Activated naive CD8-positive, alpha-beta T cell treated with anti-CD3 and anti-CD28 coated beads for 36 hours (primary cell): ENCODE data around the gene ST8SIA6. TPM values are rescaled to one million over a fixed set of nuclear protein-coding genes. Genes with fewer than 3 reads are reported as not detected.
"Not testable (repeated sequence)": the region's sequence is repeated elsewhere in the genome, so short reads cannot be mapped to it uniquely, and the experiment has no call there.

ENCODE experiments used
- DNase-seq: peaks from one replicate; pipeline ENCODE4 v3.0.0; 2021
- H3K27ac Mint-ChIP-seq: one replicate; pipeline ENCODE4 v1.8.0; 2022; ENCODE audit warnings: mild to moderate bottlenecking, moderate library complexity, mixed read lengths
- H3K27me3 Mint-ChIP-seq: one replicate; pipeline ENCODE4 v1.8.0; 2022; ENCODE audit warnings: mild to moderate bottlenecking, mixed read lengths
- H3K36me3 Mint-ChIP-seq: one replicate; pipeline ENCODE4 v1.8.0; 2021; ENCODE audit warnings: mild to moderate bottlenecking, mixed read lengths
- H3K4me1 Mint-ChIP-seq: one replicate; pipeline ENCODE4 v1.8.0; 2021; ENCODE audit warnings: mixed read lengths
- H3K4me3 Mint-ChIP-seq: one replicate; pipeline ENCODE4 v1.8.0; 2022; ENCODE audit warnings: mild to moderate bottlenecking, moderate library complexity, mixed read lengths
- H3K9me3 Mint-ChIP-seq: one replicate; pipeline ENCODE4 v1.8.0; 2022; ENCODE audit warnings: mixed read lengths
- total RNA-seq, 2 experiments: library from RNA; stranded (reverse); gene quantifications; one replicate each; pipeline ENCODE4 v1.2.3, GENCODE V29; 2021

The ST8SIA6 gene
- total RNA-seq, 2 experiments from 2014 or later = not detected

DNA sequence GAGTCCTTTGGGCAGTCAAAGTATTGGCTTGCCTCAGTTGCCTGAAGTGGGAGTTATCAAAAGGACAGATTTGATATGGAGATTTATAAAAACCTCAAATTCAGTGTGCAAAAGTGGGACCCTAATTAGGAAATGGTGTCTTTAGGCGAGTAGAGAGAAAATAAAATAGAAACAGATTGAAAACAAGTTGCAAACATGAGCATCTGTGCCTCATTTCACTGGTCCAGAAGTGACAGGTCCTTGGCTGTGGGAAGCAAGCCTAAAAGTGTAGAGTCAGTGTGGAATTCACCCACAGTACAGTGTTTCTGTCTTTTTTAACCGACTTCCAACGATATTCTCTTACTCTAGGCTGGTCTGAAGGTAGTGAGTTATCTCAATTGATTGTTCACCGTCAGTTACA is 51.2 kb downstream of the ST8SIA6 start:
- Mint-ChIP-seq H3K27ac (no peak overlapping the region), H3K4me1 (no peaks in the 10 kb centered on the region), H3K4me3 (no peak overlapping the region), H3K9me3 (peaks cover 1% of the 10 kb centered on the region), H3K27me3 (no peaks in the 10 kb centered on the region), H3K36me3 (no peaks in the 10 kb centered on the region)
- DNase-seq = no peak

DNA sequence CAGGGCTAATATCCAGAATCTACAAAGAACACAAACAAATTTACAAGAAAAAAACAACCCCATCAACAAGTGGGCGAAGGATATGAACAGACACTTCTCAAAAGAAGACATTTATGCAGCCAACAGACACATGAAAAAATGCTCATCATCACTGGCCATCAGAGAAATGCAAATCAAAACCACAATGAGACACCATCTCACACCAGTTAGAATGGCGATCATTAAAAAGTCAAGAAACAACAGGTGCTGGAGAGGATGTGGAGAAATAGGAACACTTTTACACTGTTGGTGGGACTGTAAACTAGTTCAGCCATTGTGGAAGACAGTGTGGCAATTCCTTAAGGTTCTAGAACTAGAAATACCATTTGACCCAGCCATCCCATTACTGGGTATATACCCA is 52.4 kb downstream of the ST8SIA6 start:
- not testable (repeated sequence) for H3K4me3 Mint-ChIP-seq, H3K27me3 Mint-ChIP-seq, DNase-seq, H3K4me1 Mint-ChIP-seq, H3K36me3 Mint-ChIP-seq, H3K9me3 Mint-ChIP-seq, H3K27ac Mint-ChIP-seq

DNA sequence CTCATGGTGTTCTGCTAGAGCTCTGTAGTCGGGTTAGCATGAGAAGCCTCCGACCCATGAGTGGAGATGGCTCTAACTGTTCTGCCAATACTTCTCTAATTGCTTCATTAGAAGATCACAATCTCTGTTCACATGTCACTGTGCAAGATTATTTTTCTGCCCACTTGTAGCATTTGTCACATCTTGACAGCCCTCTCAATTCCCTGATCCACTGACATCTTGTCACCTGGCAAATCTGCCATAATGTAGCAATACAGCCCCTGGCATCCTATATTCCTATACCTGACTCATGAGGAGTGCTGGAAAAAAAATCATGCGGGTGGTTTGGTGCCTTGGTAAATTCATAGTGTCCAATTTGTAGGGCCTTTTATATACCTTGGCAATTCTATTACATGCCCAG is 58.4 kb downstream of the ST8SIA6 start:
- Mint-ChIP-seq H3K36me3 (no peaks in the 10 kb centered on the region), H3K27me3 (peaks cover 8% of the 10 kb centered on the region), H3K4me3 (no peak overlapping the region), H3K27ac (no peak overlapping the region), H3K9me3 (no peaks in the 10 kb centered on the region), H3K4me1 (peaks cover 10% of the 10 kb centered on the region)
- DNase-seq = no peak

DNA sequence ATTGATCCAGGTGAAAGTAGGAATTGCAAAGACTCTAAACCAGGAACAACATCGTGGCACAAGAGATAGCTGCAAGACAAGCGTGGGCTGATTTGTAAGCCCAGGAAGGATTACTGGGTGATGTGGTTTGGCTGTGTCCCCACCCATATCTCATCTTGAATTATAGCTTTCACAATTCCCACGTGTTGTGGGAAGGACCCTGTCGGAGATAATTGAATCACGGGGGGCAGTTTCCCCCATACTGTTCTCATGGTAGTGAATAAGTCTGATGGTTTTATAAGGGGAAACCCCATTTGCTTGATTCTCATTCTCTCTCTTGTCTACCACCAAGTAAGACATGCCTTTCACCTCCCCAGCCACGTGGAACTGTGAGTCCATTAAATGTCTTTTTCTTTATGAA is 59.5 kb downstream of the ST8SIA6 start:
- Mint-ChIP-seq H3K4me1 (peaks cover 10% of the 10 kb centered on the region), H3K36me3 (no peaks in the 10 kb centered on the region), H3K27ac (no peak overlapping the region), H3K9me3 (no peaks in the 10 kb centered on the region), H3K27me3 (peaks cover 8% of the 10 kb centered on the region), H3K4me3 (no peak overlapping the region)
- peak; percentile 13 for DNase-seq

DNA sequence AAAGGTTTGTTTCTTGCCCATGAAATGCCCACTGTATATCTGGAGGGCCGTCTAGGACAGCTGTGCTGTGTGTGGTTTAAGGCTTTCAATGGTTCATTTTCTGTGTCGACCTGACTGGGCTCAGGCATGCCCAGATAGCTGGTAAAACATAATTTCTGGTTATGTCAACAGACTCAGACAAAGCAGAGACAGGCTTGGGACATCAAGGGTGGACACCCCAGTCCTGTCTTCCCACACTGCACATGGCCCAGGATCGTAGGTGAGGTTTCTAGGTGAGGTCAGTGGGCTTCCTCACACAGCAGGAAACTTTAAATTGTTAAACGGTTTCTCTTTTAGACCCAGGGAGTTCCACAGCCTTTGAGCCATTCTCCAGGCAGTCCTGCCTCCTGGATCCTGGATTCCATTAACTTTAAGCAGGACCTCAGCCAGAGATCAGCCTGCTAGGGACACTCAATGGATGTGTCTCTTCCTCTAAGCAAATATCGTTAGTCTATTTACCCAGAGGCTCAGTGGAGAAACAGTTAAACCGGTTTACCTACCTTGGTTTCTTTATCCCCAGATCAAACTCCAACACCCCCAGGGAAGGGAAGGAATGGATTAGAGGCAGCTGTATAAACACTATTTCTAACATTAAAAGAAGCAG is 66.4 kb downstream of the ST8SIA6 start:
- H3K4me1 Mint-ChIP-seq = peaks cover 3% of the 10 kb centered on the region
- no peak overlapping the region for H3K27ac Mint-ChIP-seq
- H3K36me3 Mint-ChIP-seq = no peaks in the 10 kb centered on the region
- H3K9me3 Mint-ChIP-seq = no peaks in the 10 kb centered on the region
- no peaks in the 10 kb centered on the region for H3K27me3 Mint-ChIP-seq
- H3K4me3 Mint-ChIP-seq = no peak overlapping the region
- DNase-seq = no peak

DNA sequence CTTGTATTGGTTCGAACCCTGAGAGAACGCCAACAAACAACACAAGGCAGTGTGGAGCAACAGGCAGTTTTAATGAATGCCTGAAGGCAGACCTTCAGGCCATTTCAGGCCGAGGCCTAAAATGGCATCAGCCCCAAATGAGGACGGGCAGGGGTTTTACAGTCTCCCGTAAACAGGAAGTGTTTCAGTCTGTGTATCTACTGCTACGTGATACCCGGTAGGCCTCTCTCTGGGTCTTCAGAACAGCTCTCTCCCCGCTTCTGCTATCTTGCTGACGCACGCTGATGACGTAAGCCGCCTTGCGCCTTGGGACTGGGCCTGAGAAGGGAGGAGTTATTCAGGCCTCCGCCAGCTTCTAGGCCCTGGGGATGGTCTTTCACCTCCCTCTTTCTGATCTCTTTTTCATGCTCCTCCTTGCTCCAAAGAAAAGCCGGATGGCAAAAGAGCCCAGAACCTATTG is 67.7 kb downstream of the ST8SIA6 start:
- H3K36me3 Mint-ChIP-seq = no peaks in the 10 kb centered on the region
- H3K27ac Mint-ChIP-seq = no peak overlapping the region

DNA sequence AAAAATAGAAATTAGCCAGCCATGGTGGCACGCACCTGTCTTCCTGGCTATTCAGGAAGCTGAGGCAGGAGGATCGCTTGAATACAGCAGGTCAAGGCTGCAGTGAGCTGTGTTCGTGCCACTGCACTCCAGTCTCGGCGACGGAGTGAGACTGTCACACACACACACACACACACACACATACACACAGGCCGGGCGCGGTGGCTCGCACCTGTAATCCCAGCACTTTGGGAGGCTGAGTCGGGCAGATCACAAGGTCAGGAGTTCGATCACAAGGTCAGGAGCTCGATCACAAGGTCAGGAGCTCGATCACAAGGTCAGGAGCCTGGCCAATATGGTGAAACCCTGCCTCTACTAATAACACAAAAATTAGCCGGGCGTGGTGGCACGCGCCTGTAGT is 68.4 kb downstream of the ST8SIA6 start:
- H3K36me3 Mint-ChIP-seq = no peaks in the 10 kb centered on the region
- no peaks in the 10 kb centered on the region for H3K27me3 Mint-ChIP-seq
- H3K27ac Mint-ChIP-seq = no peak overlapping the region
- no peak overlapping the region for H3K4me3 Mint-ChIP-seq
- no peaks in the 10 kb centered on the region for H3K9me3 Mint-ChIP-seq
- H3K4me1 Mint-ChIP-seq = peaks cover 3% of the 10 kb centered on the region
- no peak for DNase-seq

More for the DNA sequence above, 67.7 kb downstream of the ST8SIA6 start:
- Mint-ChIP-seq H3K9me3 (no peaks in the 10 kb centered on the region), H3K4me1 (peaks cover 3% of the 10 kb centered on the region), H3K4me3 (no peak overlapping the region), H3K27me3 (no peaks in the 10 kb centered on the region)
- no peak for DNase-seq

DNA sequence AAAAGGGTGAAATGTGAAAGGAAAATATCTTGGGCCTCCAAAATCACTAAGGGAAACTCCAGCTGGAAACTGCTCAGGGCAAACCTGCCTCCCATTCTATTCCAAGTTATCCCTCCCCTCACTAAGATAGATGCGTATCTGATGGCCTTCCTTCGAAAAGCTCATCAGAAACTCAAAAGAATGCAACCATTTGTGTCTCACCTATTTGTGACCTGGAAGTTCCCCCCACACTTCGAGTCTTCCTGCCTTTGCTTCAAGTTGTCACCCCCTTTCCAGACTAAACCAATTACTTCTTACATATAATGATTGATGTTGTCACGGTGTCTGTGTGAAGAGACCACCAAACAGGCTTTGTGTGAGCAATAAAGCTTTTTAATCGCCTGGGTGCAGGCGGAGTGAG is 69.3 kb downstream of the ST8SIA6 start:
- Mint-ChIP-seq H3K36me3 (no peaks in the 10 kb centered on the region), H3K27ac (no peak overlapping the region), H3K4me3 (no peak overlapping the region), H3K27me3 (no peaks in the 10 kb centered on the region), H3K4me1 (peaks cover 3% of the 10 kb centered on the region), H3K9me3 (no peaks in the 10 kb centered on the region)
- no peak for DNase-seq

DNA sequence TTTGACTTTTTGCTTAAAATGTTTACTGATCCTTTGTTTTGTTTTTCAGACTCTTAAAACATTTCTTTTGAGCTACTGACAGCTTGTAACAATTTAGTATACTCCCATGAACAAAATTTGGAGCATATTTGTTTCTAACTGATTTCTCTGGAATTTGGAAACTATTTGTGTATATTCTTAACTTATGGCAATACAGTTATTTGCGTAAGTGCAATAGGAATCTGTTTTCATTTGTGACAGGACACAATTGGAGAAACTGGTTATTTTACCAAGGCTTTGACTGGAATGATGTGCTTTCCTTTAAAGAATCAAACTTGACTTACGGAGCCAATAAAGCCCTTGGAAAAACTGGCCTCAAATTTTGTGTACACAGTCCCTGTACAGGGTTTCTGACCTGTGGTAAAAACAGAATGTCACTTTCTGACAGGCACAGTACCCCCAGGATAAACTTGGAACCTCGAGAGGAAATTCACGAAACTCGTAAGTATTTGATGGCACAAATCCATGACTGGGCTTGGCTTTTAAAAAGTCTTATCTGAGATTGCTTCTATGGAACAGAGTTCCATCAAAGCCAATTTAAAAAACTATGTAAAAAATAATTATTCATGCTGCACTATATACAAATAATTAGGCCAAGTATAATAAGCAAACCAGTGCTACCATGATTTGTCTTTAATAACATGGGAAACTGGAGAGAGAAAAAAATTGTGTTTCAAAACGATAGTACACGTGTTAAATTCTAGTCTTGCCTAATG is 70.4 kb downstream of the ST8SIA6 start:
- Mint-ChIP-seq H3K27me3 (no peaks in the 10 kb centered on the region), H3K9me3 (no peaks in the 10 kb centered on the region), H3K27ac (no peak overlapping the region), H3K4me3 (no peak overlapping the region), H3K4me1 (peaks cover 3% of the 10 kb centered on the region), H3K36me3 (no peaks in the 10 kb centered on the region)
- DNase-seq = no peak

DNA sequence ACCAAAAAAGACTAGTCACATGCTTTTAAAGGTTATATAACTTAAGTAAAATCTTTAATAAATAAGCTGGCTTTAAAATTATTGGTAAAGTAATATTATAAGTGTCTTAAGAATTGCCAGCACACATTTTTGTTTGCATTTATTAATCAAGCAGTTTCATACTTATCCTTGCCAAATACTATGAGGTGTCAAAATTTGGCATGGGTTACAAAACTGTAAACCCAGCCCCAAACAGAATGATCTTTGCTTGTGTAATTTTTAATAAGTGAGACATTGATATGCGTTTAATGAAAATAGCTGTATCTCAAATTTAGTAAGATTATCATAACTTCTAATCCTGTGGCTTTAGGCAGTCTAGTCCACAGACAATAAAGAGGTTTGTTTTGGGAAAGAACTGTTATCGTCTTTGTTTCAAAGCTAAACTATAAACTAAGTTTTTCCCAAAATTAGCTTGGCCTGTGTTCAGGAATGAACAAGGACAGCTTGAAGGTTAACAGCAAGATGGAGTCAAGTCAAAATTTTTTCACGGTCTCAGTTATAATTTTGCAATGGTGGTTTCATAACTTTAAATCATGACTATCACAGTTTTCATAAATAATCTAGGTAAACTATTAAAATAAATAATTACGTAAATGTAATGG is 72.8 kb downstream of the ST8SIA6 start:
- H3K4me1 Mint-ChIP-seq = no peaks in the 10 kb centered on the region
- no peak overlapping the region for H3K27ac Mint-ChIP-seq

DNA sequence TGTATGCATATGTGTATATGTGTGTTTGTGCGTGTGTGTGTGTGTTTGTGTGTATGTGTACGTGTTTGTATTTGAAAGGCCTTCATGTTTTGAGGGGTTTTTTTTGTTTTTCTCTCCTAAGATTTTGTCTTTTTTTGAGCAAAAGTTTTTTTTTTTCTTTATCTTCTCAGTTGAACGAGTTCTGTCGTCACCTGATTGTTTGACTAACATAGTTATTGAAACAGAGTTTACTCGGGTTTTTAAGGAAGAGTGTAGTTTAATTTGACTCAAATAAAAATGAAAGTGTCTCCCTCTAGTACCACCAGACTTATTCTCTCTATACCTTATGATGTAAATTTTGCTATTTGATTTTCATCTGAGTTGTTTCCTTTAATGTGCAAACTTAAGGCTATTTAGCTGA is 73.5 kb downstream of the ST8SIA6 start:
- H3K27ac Mint-ChIP-seq = no peak overlapping the region
- H3K4me3 Mint-ChIP-seq = no peak overlapping the region

More for the DNA sequence above, 72.8 kb downstream of the ST8SIA6 start:
- Mint-ChIP-seq H3K27me3 (no peaks in the 10 kb centered on the region), H3K9me3 (no peaks in the 10 kb centered on the region), H3K36me3 (no peaks in the 10 kb centered on the region), H3K4me3 (no peak overlapping the region)
- DNase-seq = no peak

DNA sequence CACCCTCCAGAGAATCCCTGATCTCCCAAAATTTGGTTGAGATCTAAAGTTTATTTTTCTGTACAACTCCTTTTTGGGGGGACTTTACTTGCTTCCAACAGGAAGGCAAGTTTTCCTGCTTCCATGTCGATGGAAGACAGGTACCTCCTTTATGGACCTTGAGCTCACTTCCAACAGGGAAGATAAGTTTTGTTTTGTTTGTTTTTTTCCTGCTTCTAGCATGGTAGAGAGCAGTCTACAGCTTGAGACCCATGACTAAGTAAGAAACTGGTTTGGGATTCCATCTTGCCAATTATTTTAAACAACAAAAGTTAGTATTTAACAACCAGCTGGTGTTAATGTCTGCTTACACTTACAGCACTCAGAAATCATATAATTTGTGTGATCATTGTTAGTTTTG is 74.4 kb downstream of the ST8SIA6 start:
- no peaks in the 10 kb centered on the region for H3K36me3 Mint-ChIP-seq
- no peaks in the 10 kb centered on the region for H3K9me3 Mint-ChIP-seq
- no peak overlapping the region for H3K27ac Mint-ChIP-seq
- no peaks in the 10 kb centered on the region for H3K4me1 Mint-ChIP-seq
- peaks cover 3% of the 10 kb centered on the region for H3K27me3 Mint-ChIP-seq
- no peak overlapping the region for H3K4me3 Mint-ChIP-seq
- DNase-seq = no peak

More for the DNA sequence above, 73.5 kb downstream of the ST8SIA6 start:
- no peaks in the 10 kb centered on the region for H3K9me3 Mint-ChIP-seq
- no peak for DNase-seq
- no peaks in the 10 kb centered on the region for H3K4me1 Mint-ChIP-seq
- H3K27me3 Mint-ChIP-seq = peaks cover 3% of the 10 kb centered on the region
- no peaks in the 10 kb centered on the region for H3K36me3 Mint-ChIP-seq

DNA sequence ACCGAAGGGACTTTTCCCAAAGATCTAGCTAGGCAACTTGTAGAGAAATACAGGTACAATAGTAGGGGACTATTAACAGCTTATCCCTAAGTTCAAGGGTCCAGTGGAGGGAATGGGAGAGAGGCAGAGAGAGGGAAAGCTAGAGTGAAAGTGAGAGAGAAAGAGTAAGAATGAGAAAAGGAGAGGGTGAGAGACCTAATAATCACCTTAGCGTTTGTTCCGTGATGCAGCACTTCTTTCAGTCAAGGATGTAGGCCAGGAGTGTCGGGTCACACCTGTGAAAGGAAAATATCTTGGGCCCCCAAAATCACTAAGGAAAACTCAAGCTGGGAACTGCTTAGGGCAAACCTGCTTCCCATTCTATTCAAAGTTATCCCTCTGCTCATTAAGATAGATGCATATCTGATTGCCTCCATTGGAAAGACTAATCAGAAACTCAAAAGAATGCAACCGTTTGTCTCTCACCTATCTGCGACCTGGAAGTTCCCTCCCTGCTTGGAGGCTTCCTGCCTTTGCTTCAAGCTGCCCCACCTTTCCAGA is 75.2 kb downstream of the ST8SIA6 start:
- no peak overlapping the region for H3K27ac Mint-ChIP-seq
- H3K4me3 Mint-ChIP-seq = no peak overlapping the region
- H3K4me1 Mint-ChIP-seq = no peaks in the 10 kb centered on the region
- no peak for DNase-seq
- H3K9me3 Mint-ChIP-seq = no peaks in the 10 kb centered on the region
- H3K36me3 Mint-ChIP-seq = no peaks in the 10 kb centered on the region
- peaks cover 3% of the 10 kb centered on the region for H3K27me3 Mint-ChIP-seq

DNA sequence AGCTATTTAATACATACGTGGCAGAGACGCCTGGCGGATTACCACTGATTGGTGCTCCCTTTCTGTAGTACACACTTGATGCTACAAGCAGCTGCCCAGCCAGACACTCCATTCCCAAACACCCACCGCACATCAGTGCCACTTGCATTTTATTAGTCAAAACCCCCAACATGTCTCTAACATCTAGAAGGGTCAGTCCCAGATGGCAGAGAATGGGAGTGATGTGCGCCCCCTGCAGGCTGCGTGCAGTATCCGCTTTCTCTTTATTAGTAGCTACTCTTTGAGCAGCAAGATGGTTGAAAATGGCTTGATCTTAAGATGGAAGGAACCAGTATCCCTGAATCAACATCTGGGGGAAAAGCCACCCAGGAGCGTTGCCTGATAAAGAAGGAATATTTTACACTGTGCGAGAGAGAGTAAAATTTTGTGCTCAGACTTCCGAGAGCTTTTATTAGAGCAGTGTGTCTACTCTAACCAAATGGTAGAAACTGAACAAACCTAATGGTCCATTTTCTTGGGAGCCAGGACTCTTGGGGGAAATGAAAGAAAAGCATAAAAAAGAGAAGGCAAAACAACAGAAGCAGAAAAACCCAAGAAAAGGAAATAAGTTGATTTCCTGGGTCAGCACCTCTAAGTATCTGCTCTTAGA is 78.3 kb downstream of the ST8SIA6 start:
- Mint-ChIP-seq H3K36me3 (no peaks in the 10 kb centered on the region), H3K27ac (no peak overlapping the region), H3K27me3 (peaks cover 3% of the 10 kb centered on the region), H3K9me3 (no peaks in the 10 kb centered on the region), H3K4me1 (no peaks in the 10 kb centered on the region), H3K4me3 (no peak overlapping the region)
- DNase-seq = peak; percentile 19

DNA sequence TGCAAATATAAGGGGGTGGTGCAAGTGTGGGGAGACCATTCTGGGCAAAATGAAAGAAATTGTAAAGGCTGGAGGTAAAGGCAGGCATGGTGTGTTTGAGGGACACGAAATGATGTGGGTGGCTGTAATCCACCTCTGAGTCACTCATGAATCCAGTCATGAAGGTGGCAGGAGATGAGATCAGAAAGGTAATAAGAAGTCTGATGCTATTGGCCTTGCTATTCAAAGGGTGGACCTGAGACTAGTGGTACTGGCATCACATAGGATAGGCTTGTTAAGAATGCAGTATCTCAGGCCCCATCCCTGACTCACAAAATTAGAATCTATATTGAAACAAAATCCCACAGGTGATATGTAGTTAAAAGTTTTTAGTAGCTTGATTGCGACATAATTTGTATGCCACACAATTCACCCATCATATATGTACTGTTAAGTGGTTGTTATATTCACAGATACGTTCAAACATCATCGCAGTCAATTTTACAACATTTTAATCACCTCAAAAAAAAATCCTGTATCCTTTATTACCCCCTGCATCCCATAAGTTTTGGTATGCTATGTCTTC is 85.6 kb downstream of the ST8SIA6 start:
- H3K9me3 Mint-ChIP-seq = peaks cover 7% of the 10 kb centered on the region
- H3K4me3 Mint-ChIP-seq = no peak overlapping the region
- no peaks in the 10 kb centered on the region for H3K4me1 Mint-ChIP-seq
- H3K27me3 Mint-ChIP-seq = no peaks in the 10 kb centered on the region
- no peaks in the 10 kb centered on the region for H3K36me3 Mint-ChIP-seq
- DNase-seq = no peak
- H3K27ac Mint-ChIP-seq = no peak overlapping the region
